ENCODE data around the gene PHLDA1.

GRCh38 chr12:76026643-76027063, 4.9 kb downstream of the PHLDA1 start:
- TF ChIP-seq, protein P1, sequence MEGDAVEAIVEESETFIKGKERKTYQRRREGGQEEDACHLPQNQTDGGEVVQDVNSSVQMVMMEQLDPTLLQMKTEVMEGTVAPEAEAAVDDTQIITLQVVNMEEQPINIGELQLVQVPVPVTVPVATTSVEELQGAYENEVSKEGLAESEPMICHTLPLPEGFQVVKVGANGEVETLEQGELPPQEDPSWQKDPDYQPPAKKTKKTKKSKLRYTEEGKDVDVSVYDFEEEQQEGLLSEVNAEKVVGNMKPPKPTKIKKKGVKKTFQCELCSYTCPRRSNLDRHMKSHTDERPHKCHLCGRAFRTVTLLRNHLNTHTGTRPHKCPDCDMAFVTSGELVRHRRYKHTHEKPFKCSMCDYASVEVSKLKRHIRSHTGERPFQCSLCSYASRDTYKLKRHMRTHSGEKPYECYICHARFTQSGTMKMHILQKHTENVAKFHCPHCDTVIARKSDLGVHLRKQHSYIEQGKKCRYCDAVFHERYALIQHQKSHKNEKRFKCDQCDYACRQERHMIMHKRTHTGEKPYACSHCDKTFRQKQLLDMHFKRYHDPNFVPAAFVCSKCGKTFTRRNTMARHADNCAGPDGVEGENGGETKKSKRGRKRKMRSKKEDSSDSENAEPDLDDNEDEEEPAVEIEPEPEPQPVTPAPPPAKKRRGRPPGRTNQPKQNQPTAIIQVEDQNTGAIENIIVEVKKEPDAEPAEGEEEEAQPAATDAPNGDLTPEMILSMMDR (IDR thresholded peaks at IDR 0.05) = no peak
- no peak for TF ChIP-seq POLR2A (IDR thresholded peaks at IDR 0.05)

Data from thyroid gland (tissue), 4 donors.